ENCODE data around the gene TDRD10. TPM values are rescaled to one million over a fixed set of nuclear protein-coding genes. Genes with fewer than 3 reads are reported as not detected.

The TDRD10 gene
- not detected for polyA plus RNA-seq (2013, experiment 1 of 2)
- not detected for polyA plus RNA-seq (2013, experiment 2 of 2)

- peak within 1 kb of the TSS; percentile 4 to 65 for H3K4me3 ChIP-seq (ENCODE audit: low read length in 2 of 2)
- WGBS, 2 donors (ENCODE audit: extremely low coverage in 2 of 2, insufficient read length in 2 of 2, insufficient replicate concordance in 1 of 2) = no CpG with 5 or more reads among the region's 90 CpGs
These were observed at the start of gene TDRD10, which contains the start of gene SHE for GRCh38 chr1:154502066-154502743. Gene TDRD10, plus strand, starts transcription at chr1:154502219. Its CDS starts 4,685 bp downstream, at chr1:154506904. Gene SHE, minus strand, starts transcription at chr1:154502412. Its CDS starts 386 bp downstream, at chr1:154502026.

GRCh38 chr1:154453161-154453560 lies 48.9 kb upstream of the TDRD10 start:
- Histone ChIP-seq H4K91ac (ENCODE audit: low read depth, low read length, poor library complexity) (no peak overlapping the region), H4K8ac (ENCODE audit: low read depth, low read length) (no peak overlapping the region), H3K4me3 (ENCODE audit: low read length in 2 of 2) (no peak overlapping the region), H3K23ac (ENCODE audit: low read depth, low read length, poor library complexity) (no peak overlapping the region), H2BK15ac (ENCODE audit: low read length) (no peak overlapping the region), H3K4me1 (ENCODE audit: control insufficient read depth in 2 of 2, insufficient read depth in 1 of 2, low read depth in 1 of 2, low read length in 2 of 2) (peaks cover under 1 to 4% of the 10 kb centered on the region in 2 donors), H2AFZ (ENCODE audit: low read length) (peak overlapping the region; percentile 25), H3K18ac (ENCODE audit: low read length) (no peak overlapping the region), H3K9me3 (replicated peaks in 1 of 2; ENCODE audit: control insufficient read depth in 2 of 2, insufficient read depth in 1 of 2, low read depth in 1 of 2, low read length in 2 of 2) (peaks cover 0 to 4% of the 10 kb centered on the region in 2 donors), H2AK5ac (ENCODE audit: low read depth, low read length) (no peak overlapping the region), H2BK120ac (ENCODE audit: low read depth, low read length) (no peak overlapping the region), H3K27me3 (ENCODE audit: control insufficient read depth in 3 of 3, insufficient read depth in 3 of 3, low read depth in 1 of 3, low read length in 3 of 3) (no peaks in the 10 kb centered on the region), H2BK5ac (ENCODE audit: low read length) (no peak overlapping the region), H3K9ac (ENCODE audit: low read depth, low read length, poor library complexity) (no peak overlapping the region), H2BK12ac (ENCODE audit: low read length) (no peak overlapping the region), H3K4ac (ENCODE audit: low read length) (no peak overlapping the region), H3K27ac (replicated peaks; ENCODE audit: low read length) (no peak overlapping the region), H3K4me2 (ENCODE audit: insufficient read depth, low read length, poor library complexity, severe bottlenecking) (no peak overlapping the region), H3K36me3 (replicated peaks in 1 of 2; ENCODE audit: control insufficient read depth in 2 of 2, insufficient read depth in 2 of 2, low read length in 2 of 2) (no peaks in the 10 kb centered on the region), H3K14ac (ENCODE audit: low read length) (no peak overlapping the region), H3K79me1 (ENCODE audit: low read depth, low read length) (no peaks in the 10 kb centered on the region)
- DNase-seq (ENCODE audit: low spot score) = no peak
- WGBS, 2 donors (ENCODE audit: extremely low coverage in 2 of 2, insufficient read length in 2 of 2, insufficient replicate concordance in 1 of 2) = no CpG with 5 or more reads among the region's 5 CpGs

More at GRCh38 chr1:154502066-154502743, at the start of gene TDRD10, which contains the start of gene SHE:
- H3K9me3 ChIP-seq (replicated peaks in 1 of 2; ENCODE audit: control insufficient read depth in 2 of 2, insufficient read depth in 1 of 2, low read depth in 1 of 2, low read length in 2 of 2) = peaks cover 8 to 18% of the 10 kb centered on the region in 2 donors
- no peak within 1 kb of the TSS for H2BK5ac ChIP-seq (ENCODE audit: low read length)
- no peak within 1 kb of the TSS for H4K91ac ChIP-seq (ENCODE audit: low read depth, low read length, poor library complexity)
- H3K23ac ChIP-seq (ENCODE audit: low read depth, low read length, poor library complexity) = peak within 1 kb of the TSS; percentile 71
- H3K4me1 ChIP-seq (ENCODE audit: control insufficient read depth in 2 of 2, insufficient read depth in 1 of 2, low read depth in 1 of 2, low read length in 2 of 2) = peaks cover 0 to 3% of the 10 kb centered on the region in 2 donors
- H2AFZ ChIP-seq (ENCODE audit: low read length) = peak within 1 kb of the TSS; percentile 80
- peaks cover 29 to 76% (median 48%) of the 10 kb centered on the region in 3 experiments for H3K27me3 ChIP-seq (ENCODE audit: control insufficient read depth in 3 of 3, insufficient read depth in 3 of 3, low read depth in 1 of 3, low read length in 3 of 3)
- H2AK5ac ChIP-seq (ENCODE audit: low read depth, low read length) = no peak within 1 kb of the TSS
- no peak within 1 kb of the TSS for H2BK12ac ChIP-seq (ENCODE audit: low read length)
- H4K8ac ChIP-seq (ENCODE audit: low read depth, low read length) = no peak within 1 kb of the TSS
- H3K9ac ChIP-seq (ENCODE audit: low read depth, low read length, poor library complexity) = no peak within 1 kb of the TSS
- peak within 1 kb of the TSS; percentile 31 for H3K4me2 ChIP-seq (ENCODE audit: insufficient read depth, low read length, poor library complexity, severe bottlenecking)
- no peak for DNase-seq (ENCODE audit: low spot score)
- H3K27ac ChIP-seq (replicated peaks; ENCODE audit: low read length) = no peak within 1 kb of the TSS
- no peak within 1 kb of the TSS for H2BK120ac ChIP-seq (ENCODE audit: low read depth, low read length)
- H3K36me3 ChIP-seq (replicated peaks in 1 of 2; ENCODE audit: control insufficient read depth in 2 of 2, insufficient read depth in 2 of 2, low read length in 2 of 2) = no peaks in the 10 kb centered on the region
- peak within 1 kb of the TSS; percentile 67 for H3K18ac ChIP-seq (ENCODE audit: low read length)
- no peaks in the 10 kb centered on the region for H3K79me1 ChIP-seq (ENCODE audit: low read depth, low read length)
- peak within 1 kb of the TSS; percentile 65 for H2BK15ac ChIP-seq (ENCODE audit: low read length)
- H3K4ac ChIP-seq (ENCODE audit: low read length) = no peak within 1 kb of the TSS
- H3K14ac ChIP-seq (ENCODE audit: low read length) = no peak within 1 kb of the TSS

GRCh38 chr1:154453574-154454352 lies 48.3 kb upstream of the TDRD10 start:
- Histone ChIP-seq H2BK15ac (ENCODE audit: low read length) (no peak overlapping the region), H3K4me1 (ENCODE audit: control insufficient read depth in 2 of 2, insufficient read depth in 1 of 2, low read depth in 1 of 2, low read length in 2 of 2) (peaks cover 0 to 4% of the 10 kb centered on the region in 2 donors), H3K4ac (ENCODE audit: low read length) (no peak overlapping the region), H3K18ac (ENCODE audit: low read length) (no peak overlapping the region), H3K79me1 (ENCODE audit: low read depth, low read length) (no peaks in the 10 kb centered on the region), H2BK12ac (ENCODE audit: low read length) (no peak overlapping the region), H3K4me2 (ENCODE audit: insufficient read depth, low read length, poor library complexity, severe bottlenecking) (no peak overlapping the region), H3K27ac (replicated peaks; ENCODE audit: low read length) (no peak overlapping the region), H2BK120ac (ENCODE audit: low read depth, low read length) (no peak overlapping the region), H4K8ac (ENCODE audit: low read depth, low read length) (no peak overlapping the region), H3K23ac (ENCODE audit: low read depth, low read length, poor library complexity) (no peak overlapping the region), H4K91ac (ENCODE audit: low read depth, low read length, poor library complexity) (no peak overlapping the region), H3K9me3 (replicated peaks in 1 of 2; ENCODE audit: control insufficient read depth in 2 of 2, insufficient read depth in 1 of 2, low read depth in 1 of 2, low read length in 2 of 2) (peaks cover 0 to 4% of the 10 kb centered on the region in 2 donors), H3K27me3 (ENCODE audit: control insufficient read depth in 3 of 3, insufficient read depth in 3 of 3, low read depth in 1 of 3, low read length in 3 of 3) (no peaks in the 10 kb centered on the region), H3K14ac (ENCODE audit: low read length) (no peak overlapping the region), H2AK5ac (ENCODE audit: low read depth, low read length) (no peak overlapping the region), H3K4me3 (ENCODE audit: low read length in 2 of 2) (no peak overlapping the region), H2AFZ (ENCODE audit: low read length) (peak overlapping the region; percentile 25), H2BK5ac (ENCODE audit: low read length) (no peak overlapping the region), H3K9ac (ENCODE audit: low read depth, low read length, poor library complexity) (no peak overlapping the region), H3K36me3 (replicated peaks in 1 of 2; ENCODE audit: control insufficient read depth in 2 of 2, insufficient read depth in 2 of 2, low read length in 2 of 2) (no peaks in the 10 kb centered on the region)
- no peak for DNase-seq (ENCODE audit: low spot score)
- no CpG with 5 or more reads among the region's 5 CpGs for WGBS, 2 donors (ENCODE audit: extremely low coverage in 2 of 2, insufficient read length in 2 of 2, insufficient replicate concordance in 1 of 2)
